RWPE2 (cell line): ENCODE data around the gene HPSE2.

Source experiments
- ATAC-seq: fragments of 200-7000 bp; cut with Tn5 transposase; 3 replicates; pipeline ENCODE4 v1.9.1; 2021; ENCODE audit warnings: low read depth
- DNase-seq: peaks from one replicate; pipeline ENCODE4 v3.0.0-alpha.2; 2020; ENCODE audit warnings: low spot score
- H3K27ac ChIP-seq: fragments of 450-650 bp; 2 replicates; pipeline ENCODE4 v1.5.1; 2017; ENCODE audit warnings: mild to moderate bottlenecking; ENCODE audit not compliant: poor library complexity, severe bottlenecking
- H3K27me3 ChIP-seq: fragments of 250-450 bp; sonication (Bioruptor Pico); 2 replicates; pipeline ENCODE4 v1.5.1; 2021; ENCODE audit warnings: mild to moderate bottlenecking, moderate library complexity; ENCODE audit not compliant: insufficient read depth, poor library complexity, severe bottlenecking
- H3K36me3 ChIP-seq: fragments of 250-450 bp; sonication (Bioruptor Pico); 2 replicates; pipeline ENCODE4 v1.5.1; 2020; ENCODE audit warnings: low read depth, mild to moderate bottlenecking, moderate library complexity
- H3K4me1 ChIP-seq: fragments of 250-450 bp; sonication (Bioruptor Pico); 2 replicates; pipeline ENCODE4 v1.5.1; 2021; ENCODE audit warnings: mild to moderate bottlenecking, moderate library complexity; ENCODE audit not compliant: insufficient read depth, poor library complexity, severe bottlenecking
- H3K4me3 ChIP-seq: fragments of 250-450 bp; sonication (Bioruptor Pico); 2 replicates; pipeline ENCODE4 v1.5.1; 2021; ENCODE audit warnings: mild to moderate bottlenecking, moderate library complexity; ENCODE audit not compliant: severe bottlenecking
- H3K9me3 ChIP-seq: fragments of 250-450 bp; sonication (Bioruptor Pico); 2 replicates; pipeline ENCODE4 v1.5.1; 2021; ENCODE audit warnings: mild to moderate bottlenecking, moderate library complexity; ENCODE audit not compliant: severe bottlenecking
- TF ChIP-seq, protein P1 (sequence below): fragments of 450-650 bp; IDR thresholded peaks from one replicate; pipeline ENCODE4 v1.5.1; 2017; ENCODE audit warnings: mild to moderate bottlenecking, moderate library complexity; ENCODE audit not compliant: poor library complexity, severe bottlenecking

The HPSE2 gene

DNA sequence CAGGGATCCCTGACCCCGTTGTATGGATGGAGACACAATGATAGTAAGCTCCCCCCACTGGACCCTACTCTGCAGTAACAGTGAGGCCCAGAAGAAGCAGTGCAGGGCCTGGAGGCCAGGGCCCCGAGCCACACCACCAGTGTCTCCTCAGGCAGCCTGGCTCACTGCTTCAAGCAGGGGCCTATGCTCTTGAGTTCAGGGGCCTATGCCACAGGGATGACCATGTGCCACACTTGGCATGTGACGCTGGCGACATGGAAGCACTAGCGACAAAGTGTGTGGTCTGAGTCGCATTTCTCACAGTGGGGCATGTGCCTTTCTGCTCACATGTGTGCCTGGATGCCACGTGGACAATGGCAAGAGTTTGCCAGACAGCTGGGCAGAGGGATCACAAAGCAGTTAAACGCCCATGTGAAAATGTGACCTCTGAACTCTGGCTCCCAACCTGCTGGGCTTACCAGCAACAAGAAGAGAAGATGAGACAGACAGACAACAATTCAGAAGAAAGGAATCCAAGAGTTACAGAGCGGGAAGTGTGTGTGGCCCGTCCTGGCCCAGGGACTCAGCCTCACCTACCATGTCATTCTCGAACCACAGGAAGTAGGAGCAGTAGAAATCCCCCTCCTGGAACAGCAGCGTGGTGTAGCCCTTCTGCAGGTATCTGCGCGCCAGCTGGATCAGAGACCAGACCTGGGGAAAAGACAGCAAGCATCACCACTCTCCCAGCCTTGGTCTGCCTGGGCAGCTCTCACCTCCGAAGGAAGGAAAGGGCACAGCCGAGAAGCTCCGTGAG lies 816.0 kb downstream of the HPSE2 start:
- no peak overlapping the region for H3K4me3 ChIP-seq
- peaks cover 4% of the 10 kb centered on the region for H3K4me1 ChIP-seq
- no peaks in the 10 kb centered on the region for H3K36me3 ChIP-seq
- DNase-seq (no peak), ATAC-seq (no peak)
- H3K9me3 ChIP-seq, result no peaks in the 10 kb centered on the region
- no peaks in the 10 kb centered on the region for H3K27me3 ChIP-seq
- TF ChIP-seq, protein P1, sequence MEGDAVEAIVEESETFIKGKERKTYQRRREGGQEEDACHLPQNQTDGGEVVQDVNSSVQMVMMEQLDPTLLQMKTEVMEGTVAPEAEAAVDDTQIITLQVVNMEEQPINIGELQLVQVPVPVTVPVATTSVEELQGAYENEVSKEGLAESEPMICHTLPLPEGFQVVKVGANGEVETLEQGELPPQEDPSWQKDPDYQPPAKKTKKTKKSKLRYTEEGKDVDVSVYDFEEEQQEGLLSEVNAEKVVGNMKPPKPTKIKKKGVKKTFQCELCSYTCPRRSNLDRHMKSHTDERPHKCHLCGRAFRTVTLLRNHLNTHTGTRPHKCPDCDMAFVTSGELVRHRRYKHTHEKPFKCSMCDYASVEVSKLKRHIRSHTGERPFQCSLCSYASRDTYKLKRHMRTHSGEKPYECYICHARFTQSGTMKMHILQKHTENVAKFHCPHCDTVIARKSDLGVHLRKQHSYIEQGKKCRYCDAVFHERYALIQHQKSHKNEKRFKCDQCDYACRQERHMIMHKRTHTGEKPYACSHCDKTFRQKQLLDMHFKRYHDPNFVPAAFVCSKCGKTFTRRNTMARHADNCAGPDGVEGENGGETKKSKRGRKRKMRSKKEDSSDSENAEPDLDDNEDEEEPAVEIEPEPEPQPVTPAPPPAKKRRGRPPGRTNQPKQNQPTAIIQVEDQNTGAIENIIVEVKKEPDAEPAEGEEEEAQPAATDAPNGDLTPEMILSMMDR, result no peak
- no peak overlapping the region for H3K27ac ChIP-seq

DNA sequence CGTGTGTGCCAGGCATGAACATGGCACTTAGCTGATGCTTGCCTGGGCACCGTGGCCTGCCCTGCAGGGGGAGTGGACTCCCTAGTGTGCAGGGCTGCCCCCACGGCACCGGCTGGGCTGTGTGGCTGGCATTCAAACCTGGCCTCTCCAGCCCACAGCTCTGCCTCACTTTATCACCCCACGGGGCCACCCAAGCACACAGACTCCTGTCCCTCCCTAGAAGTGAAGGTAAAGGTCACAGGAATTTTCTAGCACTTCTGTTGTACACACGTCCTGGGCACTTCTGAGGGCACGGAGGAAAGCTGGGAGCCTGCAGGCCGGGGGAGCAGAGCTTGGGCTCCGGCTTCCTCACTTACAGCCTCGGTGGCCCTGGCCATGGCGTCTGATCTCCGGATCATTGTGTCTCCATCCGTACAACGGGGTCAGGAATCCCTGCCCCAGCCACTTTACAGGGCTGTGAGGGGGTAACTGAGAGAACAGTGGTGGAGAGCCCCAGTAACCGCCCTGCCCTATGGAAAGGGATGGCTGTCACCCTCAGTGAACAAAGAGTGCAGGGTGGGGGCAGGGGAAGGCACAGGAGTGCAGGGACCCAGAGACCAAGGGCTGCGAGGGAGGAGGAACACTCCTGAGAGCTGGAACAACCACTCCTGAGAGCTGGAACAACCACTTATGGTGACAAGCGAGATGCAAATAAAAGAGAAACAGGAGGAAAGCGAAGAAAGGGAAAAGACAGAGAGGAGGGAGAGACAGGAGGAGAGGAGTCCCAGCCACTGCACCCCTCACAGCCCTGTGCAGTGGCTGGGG lies 816.8 kb downstream of the HPSE2 start:
- no peak for DNase-seq
- no peaks in the 10 kb centered on the region for H3K9me3 ChIP-seq
- no peak overlapping the region for H3K4me3 ChIP-seq
- ATAC-seq, result no peak
- peaks cover 4% of the 10 kb centered on the region for H3K4me1 ChIP-seq
- H3K27me3 ChIP-seq, result no peaks in the 10 kb centered on the region
- H3K36me3 ChIP-seq, result no peaks in the 10 kb centered on the region
- TF ChIP-seq, protein P1, result no peak
- H3K27ac ChIP-seq, result no peak overlapping the region

DNA sequence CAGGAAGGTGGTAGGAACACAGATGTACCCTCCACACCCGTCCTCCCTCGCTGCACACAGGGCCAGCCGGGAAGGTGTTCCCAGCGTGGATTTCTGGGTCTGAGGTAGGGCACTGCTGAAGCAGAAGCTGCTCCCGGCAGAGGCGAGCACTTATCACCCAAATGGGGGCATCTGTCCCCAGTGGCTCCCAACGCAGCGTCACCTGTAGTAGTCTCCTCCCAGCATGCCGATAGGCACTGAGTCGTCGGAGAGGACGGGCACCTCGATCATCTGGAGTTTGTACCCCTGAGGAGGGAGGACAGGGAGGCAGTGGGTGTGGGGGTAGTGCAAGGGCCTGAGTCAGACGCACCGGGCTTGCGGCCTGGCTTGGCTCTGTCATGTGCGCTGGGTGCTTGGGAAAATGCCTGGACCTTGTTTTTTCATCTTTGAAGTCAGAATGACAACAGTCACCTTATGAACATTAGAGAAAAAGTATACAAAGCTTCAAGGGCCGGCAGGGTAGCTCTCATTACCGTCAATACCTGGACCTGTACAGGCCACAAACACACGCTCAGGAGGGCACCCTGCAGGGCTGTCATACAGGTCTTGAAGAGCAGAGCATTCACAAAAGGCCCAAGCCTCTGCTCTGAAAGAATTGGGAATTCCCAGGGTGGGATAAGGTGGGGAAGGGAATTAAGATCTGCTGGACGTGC lies 817.5 kb downstream of the HPSE2 start:
- no peak for ATAC-seq
- Histone ChIP-seq H3K9me3 (no peaks in the 10 kb centered on the region), H3K36me3 (no peaks in the 10 kb centered on the region), H3K4me3 (no peak overlapping the region), H3K27ac (no peak overlapping the region), H3K4me1 (peaks cover 4% of the 10 kb centered on the region), H3K27me3 (no peaks in the 10 kb centered on the region)
- TF ChIP-seq, protein P1, result no peak
- DNase-seq, result no peak

DNA sequence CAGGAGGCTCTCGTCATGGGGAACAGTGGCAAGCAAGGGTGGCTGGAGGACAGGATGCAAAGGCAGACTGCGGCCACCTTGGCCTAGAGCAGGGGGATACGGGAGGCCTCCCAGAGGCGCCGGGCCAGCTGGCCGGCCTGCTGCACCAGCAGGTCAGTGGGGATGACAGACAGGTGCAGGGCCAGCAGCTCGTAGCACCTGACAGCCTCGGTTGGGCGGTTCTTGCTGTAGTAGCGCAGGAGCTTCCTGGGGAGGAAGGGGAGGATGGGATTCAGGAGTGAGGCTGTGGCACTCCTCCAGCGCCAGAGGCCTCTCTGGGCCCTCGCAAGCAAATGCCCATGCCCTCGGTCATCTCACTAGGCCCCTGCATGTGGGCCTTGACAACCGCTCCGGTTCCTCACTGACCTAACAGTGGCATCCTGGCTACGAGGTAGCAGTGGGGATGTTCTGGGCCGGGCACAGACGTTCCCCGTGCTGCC lies 818.1 kb downstream of the HPSE2 start:
- H3K27me3 ChIP-seq, result no peaks in the 10 kb centered on the region
- TF ChIP-seq, protein P1, result no peak

More for the DNA sequence above, 818.1 kb downstream of the HPSE2 start:
- no peak for ATAC-seq
- DNase-seq, result no peak
- H3K9me3 ChIP-seq, result no peaks in the 10 kb centered on the region
- no peak overlapping the region for H3K27ac ChIP-seq
- H3K4me1 ChIP-seq, result peaks cover 4% of the 10 kb centered on the region
- no peaks in the 10 kb centered on the region for H3K36me3 ChIP-seq
- H3K4me3 ChIP-seq, result no peak overlapping the region
